SK-N-MC (cell line): Measurements from ENCODE around the gene USP32.

Source experiments
- EZH2 ChIP-seq: fragments of 200-600 bp; sonication (generic); IDR thresholded peaks from one replicate; pipeline ENCODE4 v1.6.1; 2017; ENCODE audit warnings: antibody characterized with exemption
- FOXP2 ChIP-seq: optimal IDR thresholded peaks from 2 replicates; pipeline ENCODE3; 2011; ENCODE audit warnings: mild to moderate bottlenecking, moderate library complexity; ENCODE audit not compliant: insufficient read depth; ENCODE audit errors: extremely low read length, control extremely low read depth
- POLR2AphosphoS5 ChIP-seq: IDR thresholded peaks from 2 replicates; pipeline ENCODE4 v1.6.1; 2012; ENCODE audit warnings: mild to moderate bottlenecking, low read depth, low read length, borderline replicate concordance

- TF ChIP-seq EZH2 (no peak), FOXP2 (no peak), POLR2AphosphoS5 (no peak)
Observed at GRCh38 chr17:60258313-60258712, 133.6 kb downstream of the USP32 start.
